Measurements from ENCODE around the gene MTHFR.

Gene MTHFR

GRCh38 chr1:11848373-11848700 lies 42.6 kb upstream of the MTHFR start:
- no peak for DNase-seq

GRCh38 chr1:11847667-11848372 lies 42.1 kb upstream of the MTHFR start, which contains the start of gene NPPA:
Gene NPPA, minus strand, starts transcription at chr1:11847783. Its CDS starts 99 bp downstream, at chr1:11847684.
- TF ChIP-seq CTCF (IDR thresholded peaks at IDR 0.05; ENCODE audit: low read depth, low read length), result no peak
- Histone ChIP-seq H3K36me3 (peaks cover 15% of the 10 kb centered on the region), H3K27me3 (ENCODE audit: insufficient read depth, low read depth, severe bottlenecking) (no peaks in the 10 kb centered on the region), H3K4me3 (ENCODE audit: low read depth, low read length) (no peak within 1 kb of the TSS), H3K9me3 (ENCODE audit: severe bottlenecking) (no peaks in the 10 kb centered on the region), H3K27ac (no peak within 1 kb of the TSS)
- no peak for DNase-seq

More at GRCh38 chr1:11848373-11848700, 42.6 kb upstream of the MTHFR start:
- Histone ChIP-seq H3K27ac (no peak overlapping the region), H3K36me3 (peaks cover 14% of the 10 kb centered on the region), H3K9me3 (ENCODE audit: severe bottlenecking) (no peaks in the 10 kb centered on the region), H3K4me3 (ENCODE audit: low read depth, low read length) (no peak overlapping the region), H3K27me3 (ENCODE audit: insufficient read depth, low read depth, severe bottlenecking) (no peaks in the 10 kb centered on the region)
- no peak for TF ChIP-seq CTCF (IDR thresholded peaks at IDR 0.05; ENCODE audit: low read depth, low read length)

GRCh38 chr1:11845641-11846335 lies 40.0 kb upstream of the MTHFR start:
- H3K9me3 ChIP-seq (ENCODE audit: severe bottlenecking), result no peaks in the 10 kb centered on the region
- DNase-seq, result peak; percentile 42
- no peaks in the 10 kb centered on the region for H3K27me3 ChIP-seq (ENCODE audit: insufficient read depth, low read depth, severe bottlenecking)
- peaks cover 32% of the 10 kb centered on the region for H3K36me3 ChIP-seq
- H3K27ac ChIP-seq, result no peak overlapping the region
- TF ChIP-seq CTCF (IDR thresholded peaks at IDR 0.05; ENCODE audit: low read depth, low read length), result 0 out of 2 replicates have a peak, but pooled peaks have one; percentile 3
- H3K4me3 ChIP-seq (ENCODE audit: low read depth, low read length), result no peak overlapping the region

GRCh38 chr1:11842154-11843041 lies 36.6 kb upstream of the MTHFR start:
- TF ChIP-seq CTCF (IDR thresholded peaks at IDR 0.05; ENCODE audit: low read depth, low read length), result no peak
- Histone ChIP-seq H3K27ac (no peak overlapping the region; the same call in 1 of the 2 replicates), H3K27me3 (ENCODE audit: insufficient read depth, low read depth, severe bottlenecking) (no peaks in the 10 kb centered on the region), H3K9me3 (ENCODE audit: severe bottlenecking) (no peaks in the 10 kb centered on the region), H3K36me3 (peaks cover 63% of the 10 kb centered on the region), H3K4me3 (ENCODE audit: low read depth, low read length) (no peak overlapping the region)
- no peak for DNase-seq

- no peak overlapping the region for H3K4me3 ChIP-seq (ENCODE audit: low read depth, low read length)
- no peaks in the 10 kb centered on the region for H3K27me3 ChIP-seq (ENCODE audit: insufficient read depth, low read depth, severe bottlenecking)
- no peaks in the 10 kb centered on the region for H3K9me3 ChIP-seq (ENCODE audit: severe bottlenecking)
- H3K27ac ChIP-seq, result peak overlapping the region; percentile 15
- DNase-seq, result peak; percentile 53
- TF ChIP-seq CTCF (IDR thresholded peaks at IDR 0.05; ENCODE audit: low read depth, low read length), result no peak
- peaks cover 72% of the 10 kb centered on the region for H3K36me3 ChIP-seq
Measured at GRCh38 chr1:11841245-11842153, 35.7 kb upstream of the MTHFR start.

Data from WERI-Rb-1 (cell line).